Nephron progenitor cell (in vitro differentiated cells): ENCODE data around the gene SELENOS.

ENCODE experiments used
- DNase-seq: peaks from one replicate; pipeline ENCODE4 v3.0.0; 2021
- H3K27ac Mint-ChIP-seq: 2 replicates; pipeline ENCODE4 v1.8.0; 2021; ENCODE audit warnings: mild to moderate bottlenecking, moderate library complexity, mixed read lengths
- H3K27me3 Mint-ChIP-seq: 2 replicates; pipeline ENCODE4 v1.8.0; 2021; ENCODE audit warnings: mild to moderate bottlenecking, low read depth, mixed read lengths; ENCODE audit not compliant: poor library complexity
- H3K36me3 Mint-ChIP-seq: 2 replicates; pipeline ENCODE4 v1.8.0; 2021; ENCODE audit warnings: low read depth, mixed read lengths
- H3K4me1 Mint-ChIP-seq: 2 replicates; pipeline ENCODE4 v1.8.0; 2021; ENCODE audit warnings: mixed read lengths
- H3K4me3 Mint-ChIP-seq: 2 replicates; pipeline ENCODE4 v1.8.0; 2021; ENCODE audit warnings: mild to moderate bottlenecking, moderate library complexity, mixed read lengths
- H3K9me3 Mint-ChIP-seq: 2 replicates; pipeline ENCODE4 v1.8.0; 2021; ENCODE audit warnings: mild to moderate bottlenecking, moderate library complexity, mixed read lengths
- CTCF ChIP-seq: fragments of 200-600 bp; sonication (generic); IDR thresholded peaks from 2 replicates; pipeline ENCODE4 v1.5.0; 2021; ENCODE audit warnings: antibody characterized with exemption

SELENOS gene

GRCh38 chr15:101242160-101242998 lies 34.9 kb downstream of the SELENOS start:
- Mint-ChIP-seq H3K27ac (no peak overlapping the region), H3K4me3 (no peak overlapping the region), H3K27me3 (no peaks in the 10 kb centered on the region), H3K9me3 (peaks cover 8% of the 10 kb centered on the region), H3K36me3 (peaks cover 58% of the 10 kb centered on the region), H3K4me1 (peaks cover 53% of the 10 kb centered on the region)
- DNase-seq: no peak
- no peak for TF ChIP-seq CTCF

- Mint-ChIP-seq H3K36me3 (peaks cover 56% of the 10 kb centered on the region), H3K27me3 (no peaks in the 10 kb centered on the region), H3K9me3 (peaks cover 8% of the 10 kb centered on the region), H3K27ac (no peak overlapping the region), H3K4me3 (no peak overlapping the region), H3K4me1 (peaks cover 35% of the 10 kb centered on the region)
- no peak for TF ChIP-seq CTCF
- no peak for DNase-seq
These were observed 36.9 kb downstream of the SELENOS start for GRCh38 chr15:101240358-101240757.

- DNase-seq: no peak
These were observed 37.6 kb downstream of the SELENOS start for GRCh38 chr15:101239724-101240136.

GRCh38 chr15:101237251-101237650 lies 40.0 kb downstream of the SELENOS start:
- Mint-ChIP-seq H3K9me3 (peaks cover 8% of the 10 kb centered on the region), H3K27ac (no peak overlapping the region), H3K4me3 (no peak overlapping the region)

More at GRCh38 chr15:101239724-101240136, 37.6 kb downstream of the SELENOS start:
- H3K4me3 Mint-ChIP-seq: no peak overlapping the region
- peaks cover 63% of the 10 kb centered on the region for H3K36me3 Mint-ChIP-seq
- no peak for TF ChIP-seq CTCF
- H3K4me1 Mint-ChIP-seq: peaks cover 28% of the 10 kb centered on the region
- H3K27ac Mint-ChIP-seq: peak overlapping the region; percentile 87
- peaks cover 8% of the 10 kb centered on the region for H3K9me3 Mint-ChIP-seq
- H3K27me3 Mint-ChIP-seq: peaks cover 2% of the 10 kb centered on the region

GRCh38 chr15:101233651-101234280 lies 43.5 kb downstream of the SELENOS start:
- peak overlapping the region; percentile 49 for H3K27ac Mint-ChIP-seq
- H3K27me3 Mint-ChIP-seq: peaks cover 2% of the 10 kb centered on the region
- TF ChIP-seq CTCF: no peak
- peaks cover 9% of the 10 kb centered on the region for H3K4me1 Mint-ChIP-seq
- DNase-seq: no peak
- H3K4me3 Mint-ChIP-seq: no peak overlapping the region
- H3K9me3 Mint-ChIP-seq: peaks cover 20% of the 10 kb centered on the region
- H3K36me3 Mint-ChIP-seq: peaks cover 95% of the 10 kb centered on the region

More at GRCh38 chr15:101237251-101237650, 40.0 kb downstream of the SELENOS start:
- no peak for TF ChIP-seq CTCF
- peaks cover 19% of the 10 kb centered on the region for H3K4me1 Mint-ChIP-seq
- H3K27me3 Mint-ChIP-seq: peaks cover 2% of the 10 kb centered on the region
- DNase-seq: no peak
- H3K36me3 Mint-ChIP-seq: peaks cover 80% of the 10 kb centered on the region
